SK-N-SH treated with all-trans-retinoic acid at 6 μM for 48 hours (cell line): ENCODE data around the gene CAMK1.

Experiments used
- ATAC-seq: fragments of 200-7000 bp; cut with Tn5 transposase; 3 replicates; pipeline ENCODE4 v1.9.1; 2020; ENCODE audit warnings: mild to moderate bottlenecking, moderate library complexity
- BACH2 ChIP-seq: fragments of 250-450 bp; sonication (Bioruptor Pico); IDR thresholded peaks from 2 replicates; pipeline ENCODE4 v1.9.0; 2021; ENCODE audit warnings: mild to moderate bottlenecking, borderline replicate concordance
- CREB5 ChIP-seq: fragments of 250-450 bp; sonication (Bioruptor Pico); IDR thresholded peaks from 2 replicates; pipeline ENCODE4 v1.5.1; 2020; ENCODE audit warnings: low read depth, mild to moderate bottlenecking, moderate library complexity
- CSRNP3 ChIP-seq: fragments of 250-450 bp; sonication (Bioruptor Pico); IDR thresholded peaks from 2 replicates; pipeline ENCODE4 v1.5.1; 2021; ENCODE audit warnings: mild to moderate bottlenecking, moderate library complexity
- ESRRG ChIP-seq: fragments of 250-450 bp; sonication (Bioruptor Pico); IDR thresholded peaks from 2 replicates; pipeline ENCODE4 v1.6.1; 2021; ENCODE audit warnings: mild to moderate bottlenecking
- GLIS3 ChIP-seq: fragments of 250-450 bp; sonication (Bioruptor Pico); IDR thresholded peaks from 2 replicates; pipeline ENCODE4 v1.5.0; 2020; ENCODE audit warnings: mild to moderate bottlenecking, moderate library complexity
- ISL1 ChIP-seq: fragments of 250-450 bp; sonication (Bioruptor Pico); IDR thresholded peaks from 2 replicates; pipeline ENCODE4 v2.1.2; 2022; ENCODE audit warnings: mild to moderate bottlenecking, moderate library complexity
- OSR1 ChIP-seq: fragments of 250-450 bp; sonication (Bioruptor Pico); IDR thresholded peaks from 2 replicates; pipeline ENCODE4 v1.8.0; 2022; ENCODE audit warnings: moderate library complexity, mild to moderate bottlenecking, inconsistent platforms
- PATZ1 ChIP-seq: fragments of 250-450 bp; sonication (Bioruptor Pico); IDR thresholded peaks from 2 replicates; pipeline ENCODE4 v1.8.0; 2020; ENCODE audit warnings: mild to moderate bottlenecking, moderate library complexity, borderline replicate concordance
- POU6F1 ChIP-seq: fragments of 250-450 bp; sonication (Bioruptor Pico); IDR thresholded peaks from 2 replicates; pipeline ENCODE4 v1.8.0; 2021; ENCODE audit warnings: low read depth, mild to moderate bottlenecking, moderate library complexity, borderline replicate concordance
- PPARA ChIP-seq: fragments of 250-450 bp; sonication (Bioruptor Pico); IDR thresholded peaks from 2 replicates; pipeline ENCODE4 v1.5.0; 2020; ENCODE audit warnings: mild to moderate bottlenecking, borderline replicate concordance
- RARB ChIP-seq: fragments of 250-450 bp; sonication (Bioruptor Pico); IDR thresholded peaks from 2 replicates; pipeline ENCODE4 v1.8.0; 2021; ENCODE audit warnings: mild to moderate bottlenecking, moderate library complexity
- SNAI2 ChIP-seq: fragments of 250-450 bp; sonication (Bioruptor Pico); IDR thresholded peaks from 2 replicates; pipeline ENCODE4 v1.5.0; 2020; ENCODE audit warnings: mild to moderate bottlenecking, moderate library complexity
- TCF4 ChIP-seq: fragments of 250-450 bp; sonication (Bioruptor Pico); IDR thresholded peaks from 2 replicates; pipeline ENCODE4 v1.8.0; 2021; ENCODE audit warnings: mild to moderate bottlenecking, moderate library complexity, borderline replicate concordance
- TSHZ2 ChIP-seq: fragments of 250-450 bp; sonication (Bioruptor Pico); IDR thresholded peaks from 2 replicates; pipeline ENCODE4 v1.5.0; 2020; ENCODE audit warnings: mild to moderate bottlenecking, moderate library complexity
- ZC3H10 ChIP-seq: fragments of 250-450 bp; sonication (Bioruptor Pico); IDR thresholded peaks from 2 replicates; pipeline ENCODE4 v1.5.1; 2021; ENCODE audit warnings: mild to moderate bottlenecking, moderate library complexity
- ZFP3 ChIP-seq: fragments of 250-450 bp; sonication (Bioruptor Pico); IDR thresholded peaks from 2 replicates; pipeline ENCODE4 v1.5.0; 2020; ENCODE audit warnings: mild to moderate bottlenecking, moderate library complexity
- ZFP30 ChIP-seq: fragments of 450-650 bp; formaldehyde crosslinking; IDR thresholded peaks from 2 replicates; pipeline ENCODE4 v1.5.0; 2022; ENCODE audit warnings: mild to moderate bottlenecking, moderate library complexity
- ZNF565 ChIP-seq: fragments of 450-650 bp; formaldehyde crosslinking; conservative IDR thresholded peaks from 2 replicates; pipeline ENCODE4 v1.5.0; 2020; ENCODE audit warnings: low read depth, mild to moderate bottlenecking, moderate library complexity
- ZNF8 ChIP-seq: fragments of 450-650 bp; formaldehyde crosslinking; IDR thresholded peaks from 2 replicates; pipeline ENCODE4 v1.5.0; 2020; ENCODE audit warnings: mild to moderate bottlenecking, moderate library complexity

CAMK1 gene

GRCh38 chr3:9781551-9781950 lies 11.8 kb upstream of the CAMK1 start:
- TF ChIP-seq CSRNP3 (CRISPR knock-in tag) (no peak), ZFP30 (no peak), ZFP3 (CRISPR knock-in tag) (no peak), POU6F1 (CRISPR knock-in tag) (no peak), ZC3H10 (CRISPR knock-in tag) (no peak), GLIS3 (CRISPR knock-in tag) (no peak), SNAI2 (CRISPR knock-in tag) (no peak), ESRRG (CRISPR knock-in tag) (no peak), PATZ1 (CRISPR knock-in tag) (no peak), ZNF8 (CRISPR knock-in tag) (no peak), CREB5 (CRISPR knock-in tag) (no peak), TCF4 (CRISPR knock-in tag) (no peak), RARB (no peak), OSR1 (no peak), ZNF565 (CRISPR knock-in tag) (no peak), ISL1 (CRISPR knock-in tag) (no peak), PPARA (CRISPR knock-in tag) (no peak)
- ATAC-seq: no peak

GRCh38 chr3:9780910-9781309 lies 11.2 kb upstream of the CAMK1 start:
- TF ChIP-seq POU6F1 (CRISPR knock-in tag) (no peak), BACH2 (CRISPR knock-in tag) (no peak), TCF4 (CRISPR knock-in tag) (no peak), ZNF565 (CRISPR knock-in tag) (no peak), OSR1 (no peak), SNAI2 (CRISPR knock-in tag) (no peak), PATZ1 (CRISPR knock-in tag) (no peak), ZNF8 (CRISPR knock-in tag) (no peak), TSHZ2 (CRISPR knock-in tag) (no peak)
- ATAC-seq: no peak
